IMR-90 (cell line): ENCODE measurements around the gene SPATA13. TPM values are rescaled to one million over a fixed set of nuclear protein-coding genes. Genes with fewer than 3 reads are reported as not detected.
"Not testable (repeated sequence)": the region's sequence is repeated elsewhere in the genome, so short reads cannot be mapped to it uniquely, and the experiment has no call there.

ENCODE experiments used
- ATAC-seq: fragments of 200-7000 bp; cut with Tn5 transposase; 2 replicates; pipeline ENCODE4 v1.9.1; 2020; ENCODE audit warnings: low read depth, mild to moderate bottlenecking, moderate library complexity
- BruUV-seq: library from RNA; stranded (reverse); fragments of 400-500 nt; replicated peaks from 2 replicates; lab custom pipeline; 2021; lab: Mats Ljungman, UMichigan
- CTCF ChIA-PET: fragments of 300-600 bp; formaldehyde crosslinking; extraction: SDS; loops from one replicate; lab custom pipeline; 2021; ENCODE audit warnings: antibody characterized with exemption; lab: Yijun Ruan, JAX
- POLR2A ChIA-PET: fragments of 300-600 bp; sonication (Branson Sonifier 250); formaldehyde crosslinking; loops from one replicate; lab custom pipeline; 2022; ENCODE audit warnings: antibody characterized with exemption; ENCODE audit not compliant: unreplicated experiment; lab: Charles Lee
- DNase-seq: peaks from one replicate; pipeline ENCODE4 v3.0.0; 2013
- H2AFZ ChIP-seq: replicated peaks from 2 replicates; pipeline ENCODE3; 2013; ENCODE audit warnings: low read length, mild to moderate bottlenecking; ENCODE audit not compliant: poor library complexity
- H2AK5ac ChIP-seq: 2 replicates; pipeline ENCODE4 v1.6.1; 2013; ENCODE audit warnings: low read depth, low read length, inconsistent platforms
- H2AK9ac ChIP-seq: replicated peaks from 2 replicates; pipeline ENCODE3; 2013; ENCODE audit warnings: mild to moderate bottlenecking, low read depth, low read length, moderate library complexity; ENCODE audit not compliant: poor library complexity
- H2BK120ac ChIP-seq: 2 replicates; pipeline ENCODE4 v1.6.1; 2013; ENCODE audit warnings: low read depth, low read length, inconsistent platforms
- H2BK15ac ChIP-seq: 3 replicates; pipeline ENCODE4 v1.6.1; 2013; ENCODE audit warnings: low read depth, low read length, inconsistent platforms
- H2BK20ac ChIP-seq: 2 replicates; pipeline ENCODE4 v1.6.1; 2013; ENCODE audit warnings: low read depth, mild to moderate bottlenecking, inconsistent platforms, low read length, moderate library complexity
- H2BK5ac ChIP-seq: 2 replicates; pipeline ENCODE4 v1.6.1; 2013; ENCODE audit warnings: mild to moderate bottlenecking, low read depth, low read length, inconsistent platforms; ENCODE audit not compliant: poor library complexity, severe bottlenecking
- H3K14ac ChIP-seq: replicated peaks from 2 replicates; pipeline ENCODE4 v1.6.1; 2013; ENCODE audit warnings: low read depth, low read length, inconsistent platforms
- H3K18ac ChIP-seq: 2 replicates; pipeline ENCODE4 v1.6.1; 2013; ENCODE audit warnings: low read depth, low read length, control low read depth
- H3K23ac ChIP-seq: 2 replicates; pipeline ENCODE4 v1.6.1; 2013; ENCODE audit warnings: low read depth, low read length, inconsistent platforms
- H3K27ac ChIP-seq: 2 replicates; pipeline ENCODE4 v1.5.1; 2013; ENCODE audit warnings: mild to moderate bottlenecking, control low read depth, low read length; ENCODE audit not compliant: insufficient read depth
- H3K27me3 ChIP-seq: 2 replicates; pipeline ENCODE4 v1.6.1; 2013; ENCODE audit warnings: low read length; ENCODE audit not compliant: control insufficient read depth, insufficient read depth
- H3K36me3 ChIP-seq: 2 replicates; pipeline ENCODE4 v1.6.1; 2013; ENCODE audit warnings: low read length, mixed read lengths; ENCODE audit not compliant: control insufficient read depth, insufficient read depth
- H3K4ac ChIP-seq: 2 replicates; pipeline ENCODE4 v1.6.1; 2013; ENCODE audit warnings: low read depth, low read length, inconsistent platforms
- H3K4me1 ChIP-seq: 2 replicates; pipeline ENCODE4 v1.6.1; 2013; ENCODE audit warnings: low read length, mixed read lengths; ENCODE audit not compliant: control insufficient read depth, insufficient read depth
- H3K4me2 ChIP-seq: 2 replicates; pipeline ENCODE4 v1.6.1; 2013; ENCODE audit warnings: low read depth, mild to moderate bottlenecking, control low read depth, low read length, moderate library complexity
- H3K4me3 ChIP-seq: 2 replicates; pipeline ENCODE4 v1.5.1; 2013; ENCODE audit warnings: low read depth, mild to moderate bottlenecking, control low read depth, low read length, moderate library complexity; ENCODE audit not compliant: insufficient read depth
- H3K56ac ChIP-seq: 2 replicates; pipeline ENCODE4 v1.6.1; 2013; ENCODE audit warnings: low read length, inconsistent platforms; ENCODE audit not compliant: insufficient read depth; ENCODE audit errors: extremely low read depth
- H3K79me1 ChIP-seq, 2 experiments: 2 replicates each; pipeline ENCODE4 v1.6.1; 2013; ENCODE audit warnings: low read length in 2 of 2, inconsistent platforms in 1 of 2, low read depth in 1 of 2
- H3K9ac ChIP-seq: 2 replicates; pipeline ENCODE4 v1.6.1; 2013; ENCODE audit warnings: low read depth, low read length, control low read depth
- H3K9me1 ChIP-seq: 2 replicates; pipeline ENCODE4 v1.6.1; 2013; ENCODE audit warnings: low read length, inconsistent platforms; ENCODE audit not compliant: insufficient read depth
- H3K9me3 ChIP-seq: 2 replicates; pipeline ENCODE4 v1.6.1; 2013; ENCODE audit warnings: low read length; ENCODE audit not compliant: control insufficient read depth, insufficient read depth
- H4K20me1 ChIP-seq: 2 replicates; pipeline ENCODE4 v1.6.1; 2013; ENCODE audit warnings: low read length, inconsistent platforms; ENCODE audit not compliant: insufficient read depth
- H4K5ac ChIP-seq: 2 replicates; pipeline ENCODE4 v1.6.1; 2013; ENCODE audit warnings: mild to moderate bottlenecking, low read depth, low read length, control low read depth
- H4K8ac ChIP-seq, 2 experiments: 2 replicates each; pipeline ENCODE4 v1.6.1; 2013; ENCODE audit warnings: low read depth in 2 of 2, low read length in 2 of 2, control low read depth in 1 of 2, inconsistent platforms in 1 of 2
- H4K91ac ChIP-seq: 2 replicates; pipeline ENCODE4 v1.6.1; 2013; ENCODE audit warnings: low read depth, low read length, inconsistent platforms; ENCODE audit not compliant: insufficient read depth
- ELK1 ChIP-seq: fragments of 150-350 bp; IDR thresholded peaks from 2 replicates; pipeline ENCODE4 v1.6.1; 2016; ENCODE audit warnings: low read depth, mild to moderate bottlenecking, low read length, moderate library complexity, borderline replicate concordance
- NFE2L2 ChIP-seq: fragments of 150-350 bp; IDR thresholded peaks from 2 replicates; pipeline ENCODE4 v1.6.1; 2016; ENCODE audit warnings: low read depth, mild to moderate bottlenecking, low read length
- WGBS, 2 experiments: methylation state at CpG; one replicate each; pipeline versions ENCODE4 v1.1.5 to v1.1.7; 2013; ENCODE audit warnings: missing lambda C conversion rate in 2 of 2; ENCODE audit not compliant: insufficient read length in 1 of 2; ENCODE audit errors: extremely low coverage in 2 of 2; 5-methylcytosine and 5-hydroxymethylcytosine counted together
- dilution Hi-C: fragments of 300-500 bp; cut with HindIII; formaldehyde crosslinking; loops from one replicate; pipeline ENCODE4 v1.14.3; 2018; ENCODE audit warnings: low sequenced_read_pairs; ENCODE audit not compliant: unreplicated experiment
- in situ Hi-C: fragments of 300-500 bp; cut with MboI; formaldehyde crosslinking; loops from 3 replicates; pipeline ENCODE4 v1.14.3; 2019; ENCODE audit warnings: low sequenced_read_pairs, inconsistent platforms, mixed read lengths
- intact Hi-C: fragments of 100-400 bp; cut with micrococcal nuclease; formaldehyde crosslinking; loops from 2 replicates; pipeline ENCODE4 v1.10.0; 2022
- polyA plus RNA-seq, 3 experiments: library from polyadenylated mRNA; depleted of rRNA; stranded (reverse); fragments of >200 nt; gene quantifications; 2 replicates each; pipeline ENCODE4 v1.2.3, GENCODE V29; 2012; ENCODE audit warnings: low replicate concordance in 1 of 3
- total RNA-seq: library from RNA; depleted of rRNA; stranded (reverse); fragments of >200 nt; gene quantifications from 2 replicates; pipeline ENCODE4 v1.2.3, GENCODE V29; 2012

Gene SPATA13
- total and polyA plus RNA-seq, 2 of the 4 experiments (the other 2 are of a cell fraction), result 10.5 to 12.5 TPM

DNA sequence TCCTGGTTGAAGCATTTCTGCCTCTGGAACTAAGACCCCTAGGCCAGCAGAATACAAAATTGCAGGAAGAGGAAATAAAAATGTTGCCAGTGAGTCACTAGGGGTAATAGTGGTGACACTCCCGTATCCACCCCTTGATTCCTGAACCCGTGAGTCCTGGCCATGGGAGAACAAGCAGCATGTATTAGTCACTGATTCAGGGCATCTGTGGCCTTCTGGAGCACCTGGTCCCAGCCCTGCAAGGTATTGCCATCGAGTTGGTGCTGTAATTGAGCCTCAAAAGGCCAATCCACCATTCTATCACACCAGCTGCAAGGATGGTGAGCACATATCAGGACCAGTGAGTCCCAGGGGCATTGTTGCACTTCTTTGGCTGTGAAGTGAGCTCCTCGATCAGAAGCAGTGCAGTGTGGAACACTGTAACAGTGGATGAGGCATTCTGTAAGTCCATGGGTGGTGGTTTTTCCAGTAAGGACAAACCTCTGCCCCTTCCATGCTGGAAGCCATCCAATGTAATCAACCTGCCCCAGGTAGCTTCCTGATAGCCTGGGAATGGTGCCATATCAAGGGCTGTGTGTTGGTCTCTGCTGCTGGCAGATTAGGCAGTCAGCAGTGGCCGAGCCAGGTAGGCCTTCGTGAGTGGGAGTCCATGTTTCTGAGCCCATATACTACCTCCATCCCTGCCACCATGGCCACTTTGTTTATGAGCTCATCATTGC lies 188.4 kb downstream of the SPATA13 start:
- H3K4ac ChIP-seq, result no peak overlapping the region
- H3K18ac ChIP-seq, result no peak overlapping the region
- no peak overlapping the region for H3K23ac ChIP-seq
- in situ Hi-C loops (no loop called here), intact Hi-C loops (no loop called here), dilution Hi-C loops (no loop called here)
- DNase-seq, result no peak
- H3K27me3 ChIP-seq, result peaks cover 6% of the 10 kb centered on the region; the same call in 1 of the 2 replicates
- H4K91ac ChIP-seq, result no peak overlapping the region
- H2AK5ac ChIP-seq, result no peak overlapping the region
- H3K9me3 ChIP-seq, result no peaks in the 10 kb centered on the region
- H4K8ac ChIP-seq, result no peak overlapping the region
- H3K9ac ChIP-seq, result no peak overlapping the region
- no peak overlapping the region for H2AFZ ChIP-seq
- H3K56ac ChIP-seq, result no peak overlapping the region
- no peak for ATAC-seq
- no peak overlapping the region for H3K4me2 ChIP-seq
- H3K9me1 ChIP-seq, result no peaks in the 10 kb centered on the region
- no peak overlapping the region for H3K4me3 ChIP-seq
- no TSS peak for BruUV-seq
- TF ChIP-seq ELK1 (no peak), NFE2L2 (no peak)
- no peak overlapping the region for H4K5ac ChIP-seq
- CTCF ChIA-PET, result no interaction called here
- H3K4me1 ChIP-seq, result no peaks in the 10 kb centered on the region
- no peaks in the 10 kb centered on the region for H4K20me1 ChIP-seq
- H2BK20ac ChIP-seq, result no peak overlapping the region
- H3K14ac ChIP-seq, result no peak overlapping the region
- H2BK15ac ChIP-seq, result no peak overlapping the region
- H3K79me1 ChIP-seq, result no peaks in the 10 kb centered on the region
- no peak overlapping the region for H2BK120ac ChIP-seq
- H3K36me3 ChIP-seq, result no peaks in the 10 kb centered on the region
- no peak overlapping the region for H3K27ac ChIP-seq
- 100% methylated on average over 1 of the region's 6 CpGs; no CpG with 5 or more reads in 1 of the 2 experiments for WGBS, 2 experiments
- no peak overlapping the region for H2BK5ac ChIP-seq
- no peak overlapping the region for H2AK9ac ChIP-seq
- POLR2A ChIA-PET, result no interaction called here

- intact Hi-C loops, H3K23ac ChIP-seq, H4K8ac ChIP-seq: not testable (repeated sequence)
Measured at GRCh38 chr13:24349778-24350664, 189.5 kb downstream of the SPATA13 start.

More at GRCh38 chr13:24349778-24350664, 189.5 kb downstream of the SPATA13 start:
- H3K27me3 ChIP-seq, H3K14ac ChIP-seq, H4K20me1 ChIP-seq, H4K91ac ChIP-seq, H3K27ac ChIP-seq, H3K4ac ChIP-seq, H3K9me3 ChIP-seq, H2BK15ac ChIP-seq, dilution Hi-C loops, H3K36me3 ChIP-seq, BruUV-seq, H4K5ac ChIP-seq, ATAC-seq, H3K56ac ChIP-seq, H3K9me1 ChIP-seq, H3K4me3 ChIP-seq, H3K4me1 ChIP-seq, H3K79me1 ChIP-seq, H2BK5ac ChIP-seq, in situ Hi-C loops, H2BK120ac ChIP-seq, H2AK9ac ChIP-seq, H2AK5ac ChIP-seq, H2AFZ ChIP-seq, CTCF ChIA-PET, DNase-seq, H3K4me2 ChIP-seq, H2BK20ac ChIP-seq, H3K9ac ChIP-seq, H3K18ac ChIP-seq, POLR2A ChIA-PET: not testable (repeated sequence)
- WGBS, 2 experiments, result no CpG with 5 or more reads among the region's 3 CpGs
